Measurements from ENCODE around the gene CLDN24.

Gene CLDN24

DNA sequence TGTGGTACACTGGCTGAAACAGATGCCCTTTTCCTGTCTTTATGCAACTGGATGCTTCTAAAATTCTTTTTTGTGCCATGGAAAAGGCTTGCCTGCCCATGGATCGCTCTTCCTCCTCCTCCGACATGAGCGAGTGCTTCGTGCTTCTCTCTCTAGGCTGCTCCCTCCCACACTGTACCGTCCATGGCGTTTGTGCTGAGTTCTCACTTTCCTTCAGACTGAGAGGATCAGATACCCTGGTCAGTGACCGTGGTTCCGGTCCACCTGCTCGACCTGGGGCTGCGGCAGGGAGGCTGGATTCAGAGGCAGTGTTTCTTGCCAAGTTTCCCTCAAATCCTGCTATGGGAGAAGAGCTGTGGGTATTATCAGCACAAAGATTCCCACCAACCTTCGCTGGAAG, 10.2 kb upstream of the CLDN24 start:
- in situ Hi-C loops (cut with MboI; ENCODE audit: low pct_unique_long_range_greater_than_20kb, low sequenced_read_pairs, unreplicated experiment), result no loop called here
- no peak for DNase-seq (ENCODE audit: low spot score)
- no peak for TF ChIP-seq CTCF (IDR thresholded peaks at IDR 0.05; ENCODE audit: extremely low read depth, insufficient read depth, missing control alignments)

GRCh38 chr4:183330841-183331240, 8.6 kb upstream of the CLDN24 start:
- in situ Hi-C loops (cut with MboI; ENCODE audit: low pct_unique_long_range_greater_than_20kb, low sequenced_read_pairs, unreplicated experiment), result no loop called here
- no peak for TF ChIP-seq CTCF (IDR thresholded peaks at IDR 0.05; ENCODE audit: extremely low read depth, insufficient read depth, missing control alignments)

DNA sequence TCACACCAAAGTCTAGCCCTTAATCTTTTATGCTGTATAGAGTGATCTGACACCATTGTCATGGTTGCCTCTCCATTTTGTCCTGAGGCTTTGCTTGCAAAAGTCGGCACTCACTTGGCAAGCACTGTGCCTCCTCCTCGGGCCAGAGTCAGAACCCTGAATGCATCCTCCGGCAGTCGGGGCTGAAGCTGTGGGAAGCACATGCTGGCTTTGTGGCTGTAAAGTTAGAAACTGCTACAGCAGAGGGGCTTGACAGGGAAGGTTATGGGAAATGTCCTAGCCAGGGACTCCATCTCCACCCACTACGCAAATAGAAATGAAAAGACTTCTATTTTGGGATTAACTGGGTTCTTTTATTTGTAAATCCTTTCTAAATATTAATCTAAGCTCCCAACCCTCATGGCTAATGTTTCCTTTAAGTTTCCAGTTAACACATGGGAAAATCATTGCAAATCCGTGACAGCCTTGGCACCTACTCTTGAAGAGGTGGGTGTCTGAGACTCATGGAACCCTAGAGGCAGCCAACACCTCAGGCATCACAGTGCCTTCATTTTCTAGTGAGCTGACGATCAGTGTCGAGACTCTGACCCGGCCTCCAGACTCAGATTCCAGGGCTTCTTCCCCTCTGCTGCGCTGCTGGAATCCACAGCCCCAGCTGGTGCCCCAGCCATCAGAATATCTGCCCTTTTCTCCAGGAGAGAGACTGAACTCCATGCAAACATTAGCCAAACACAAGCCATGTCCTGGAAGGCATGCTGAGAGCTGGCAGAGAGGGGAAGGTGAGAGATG, 7.9 kb upstream of the CLDN24 start:
- in situ Hi-C loops (cut with MboI; ENCODE audit: low pct_unique_long_range_greater_than_20kb, low sequenced_read_pairs, unreplicated experiment), result no loop called here

More at GRCh38 chr4:183330841-183331240, 8.6 kb upstream of the CLDN24 start:
- DNase-seq (ENCODE audit: low spot score), result no peak

DNA sequence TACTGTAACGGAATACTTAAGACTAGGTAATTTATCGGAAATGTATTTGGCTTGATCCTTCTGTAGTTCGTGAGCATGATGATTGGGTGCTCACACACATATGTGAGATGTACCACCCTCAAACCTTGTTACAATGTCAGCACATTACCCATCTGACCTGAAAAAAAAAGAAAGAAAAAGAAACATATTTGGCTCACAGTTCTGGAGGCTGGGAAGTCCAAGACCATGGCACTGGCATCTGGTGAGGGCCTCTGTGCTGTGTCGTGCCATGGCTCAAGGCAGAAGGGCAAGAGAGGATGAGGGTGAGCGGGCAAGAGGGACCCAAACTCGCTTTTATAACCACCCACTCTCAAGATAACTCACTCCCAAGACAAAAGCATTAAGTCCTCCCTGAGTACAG, 7.0 kb upstream of the CLDN24 start:
- in situ Hi-C loops (cut with MboI; ENCODE audit: low pct_unique_long_range_greater_than_20kb, low sequenced_read_pairs, unreplicated experiment), result no loop called here
- no peak for DNase-seq (ENCODE audit: low spot score)
- no peak for TF ChIP-seq CTCF (IDR thresholded peaks at IDR 0.05; ENCODE audit: extremely low read depth, insufficient read depth, missing control alignments)

More for the DNA sequence above, 7.9 kb upstream of the CLDN24 start:
- no peak for DNase-seq (ENCODE audit: low spot score)
- TF ChIP-seq CTCF (IDR thresholded peaks at IDR 0.05; ENCODE audit: extremely low read depth, insufficient read depth, missing control alignments), result no peak

GRCh38 chr4:183328832-183329231, 6.6 kb upstream of the CLDN24 start:
- DNase-seq (ENCODE audit: low spot score), result no peak
- in situ Hi-C loops (cut with MboI; ENCODE audit: low pct_unique_long_range_greater_than_20kb, low sequenced_read_pairs, unreplicated experiment), result no loop called here
- no peak for TF ChIP-seq CTCF (IDR thresholded peaks at IDR 0.05; ENCODE audit: extremely low read depth, insufficient read depth, missing control alignments)

- no peak for DNase-seq (ENCODE audit: low spot score)
- in situ Hi-C loops (cut with MboI; ENCODE audit: low pct_unique_long_range_greater_than_20kb, low sequenced_read_pairs, unreplicated experiment), result no loop called here
- TF ChIP-seq CTCF (IDR thresholded peaks at IDR 0.05; ENCODE audit: extremely low read depth, insufficient read depth, missing control alignments), result no peak
These were observed 5.6 kb upstream of the CLDN24 start for GRCh38 chr4:183327827-183328226.

Measured in GM13977 (cell line).